MCF 10A (cell line): ENCODE results near the gene GAS7. TPM values are rescaled to one million over a fixed set of nuclear protein-coding genes. Genes with fewer than 3 reads are reported as not detected.
A peak's percentile ranks its signal among the peaks of the same experiment; 100 is the strongest.
"Not testable (repeated sequence)": the region's sequence is repeated elsewhere in the genome, so short reads cannot be mapped to it uniquely, and the experiment has no call there.

Experiments
- BruUV-seq: library from RNA; stranded (reverse); fragments of 400-500 nt; replicated peaks from 2 replicates; lab custom pipeline; 2021; lab: Mats Ljungman, UMichigan
- CTCF ChIA-PET: fragments of 300-600 bp; sonication (Branson Sonifier 250); formaldehyde crosslinking; extraction: SDS; loops from one replicate; lab custom pipeline; 2021; ENCODE audit warnings: antibody characterized with exemption, inconsistent platforms; lab: Yijun Ruan, JAX
- POLR2A ChIA-PET: fragments of 300-600, 350-650 bp; sonication (Branson Sonifier 250); formaldehyde crosslinking; extraction: SDS; loops from one replicate; lab custom pipeline; 2020; ENCODE audit warnings: antibody characterized with exemption, inconsistent platforms; lab: Yijun Ruan, JAX
- DNase-seq: peaks from one replicate; pipeline ENCODE4 v3.0.0-alpha.2; 2018; ENCODE audit not compliant: unreplicated experiment
- H3K27ac Mint-ChIP-seq: one replicate; pipeline ENCODE4 v1.8.0; 2022; ENCODE audit warnings: mild to moderate bottlenecking, low read depth, mixed read lengths; ENCODE audit not compliant: unreplicated experiment
- H3K27me3 Mint-ChIP-seq: one replicate; pipeline ENCODE4 v1.8.0; 2022; ENCODE audit warnings: mixed read lengths; ENCODE audit not compliant: insufficient read depth, unreplicated experiment
- H3K36me3 Mint-ChIP-seq: one replicate; pipeline ENCODE4 v1.8.0; 2022; ENCODE audit warnings: mild to moderate bottlenecking, moderate library complexity, mixed read lengths; ENCODE audit not compliant: insufficient read depth, unreplicated experiment
- H3K4me1 Mint-ChIP-seq: one replicate; pipeline ENCODE4 v1.8.0; 2022; ENCODE audit warnings: mixed read lengths; ENCODE audit not compliant: insufficient read depth, unreplicated experiment
- H3K4me3 Mint-ChIP-seq: one replicate; pipeline ENCODE4 v1.8.0; 2022; ENCODE audit warnings: mild to moderate bottlenecking, moderate library complexity, mixed read lengths; ENCODE audit not compliant: unreplicated experiment
- H3K9me3 Mint-ChIP-seq: one replicate; pipeline ENCODE4 v1.8.0; 2022; ENCODE audit warnings: mixed read lengths; ENCODE audit not compliant: unreplicated experiment
- CTCF ChIP-seq: fragments of 200-600 bp; IDR thresholded peaks from one replicate; pipeline ENCODE4 v1.8.0; 2022; ENCODE audit warnings: antibody characterized with exemption, mild to moderate bottlenecking; ENCODE audit not compliant: unreplicated experiment
- intact Hi-C: fragments of 100-400 bp; cut with micrococcal nuclease; formaldehyde crosslinking; loops from 2 replicates; pipeline ENCODE4 v1.14.1; 2022
- total RNA-seq: library from RNA; stranded (reverse); gene quantifications from 2 replicates; pipeline ENCODE4 v1.2.3, GENCODE V29; 2022

GAS7 gene
- total RNA-seq, 1 experiment from 2014 or later: not detected

GRCh38 chr17:9924735-9925191 is 273.6 kb downstream of the GAS7 start:
- ChIA-PET POLR2A (interaction anchor here (0.7 kb wide), 1 partner anchor 1217 kb away, joined by 3 read pairs; no protein-coding TSS in a partner anchor), CTCF (interaction anchor here (0.6 to 9.3 kb wide), 27 partner anchors 7 to 1434 kb away, joined by 3 to 189 read pairs (median 4); no protein-coding TSS in a partner anchor)
- Mint-ChIP-seq H3K36me3 (no peaks in the 10 kb centered on the region), H3K4me1 (peaks cover 6% of the 10 kb centered on the region), H3K27me3 (no peaks in the 10 kb centered on the region), H3K27ac (peak overlapping the region; percentile 22), H3K9me3 (no peaks in the 10 kb centered on the region), H3K4me3 (no peak overlapping the region)
- no TSS peak for BruUV-seq
- intact Hi-C loops: loop anchor here (1.0 to 10.0 kb wide), 3 partner anchors 400 to 694 kb away; no protein-coding TSS in a partner anchor
- TF ChIP-seq CTCF: peak; percentile 80
- peak; percentile 89 for DNase-seq

- intact Hi-C loops: loop anchor here (10.0 kb wide), 1 partner anchor 403 kb away; no protein-coding TSS in a partner anchor
- ChIA-PET CTCF (interaction anchor here (0.5 to 9.3 kb wide), 4 partner anchors 83 to 696 kb away, joined by 3 to 189 read pairs (median 8); no protein-coding TSS in a partner anchor), POLR2A (no interaction called here)
- Mint-ChIP-seq H3K4me3 (no peak overlapping the region), H3K27me3 (no peaks in the 10 kb centered on the region), H3K4me1 (peaks cover 6% of the 10 kb centered on the region), H3K36me3 (no peaks in the 10 kb centered on the region), H3K9me3 (no peaks in the 10 kb centered on the region), H3K27ac (no peak overlapping the region)
- BruUV-seq: no TSS peak
- DNase-seq: no peak
- TF ChIP-seq CTCF: no peak
Measured at GRCh38 chr17:9922012-9922848, 276.2 kb downstream of the GAS7 start.

GRCh38 chr17:9921216-9921615 is 277.2 kb downstream of the GAS7 start:
- H3K4me3 Mint-ChIP-seq, POLR2A ChIA-PET, H3K36me3 Mint-ChIP-seq, BruUV-seq, H3K27me3 Mint-ChIP-seq, DNase-seq, H3K4me1 Mint-ChIP-seq, H3K27ac Mint-ChIP-seq, H3K9me3 Mint-ChIP-seq: not testable (repeated sequence)
- CTCF ChIA-PET: interaction anchor here (0.5 to 2.0 kb wide), 5 partner anchors 9 to 709 kb away, joined by 3 to 13 read pairs (median 4); no protein-coding TSS in a partner anchor
- intact Hi-C loops: loop anchor here (10.0 kb wide), 1 partner anchor 404 kb away; no protein-coding TSS in a partner anchor

GRCh38 chr17:9918804-9919352 is 279.5 kb downstream of the GAS7 start:
- peaks cover 5% of the 10 kb centered on the region for H3K36me3 Mint-ChIP-seq
- H3K9me3 Mint-ChIP-seq: no peaks in the 10 kb centered on the region
- no peak for TF ChIP-seq CTCF
- DNase-seq: no peak
- POLR2A ChIA-PET: interaction anchor here (0.6 to 0.7 kb wide), 2 partner anchors 190 to 1870 kb away, joined by 3 to 4 read pairs; no protein-coding TSS in a partner anchor
- H3K4me1 Mint-ChIP-seq: no peaks in the 10 kb centered on the region
- H3K27me3 Mint-ChIP-seq: no peaks in the 10 kb centered on the region
- BruUV-seq: no TSS peak
- intact Hi-C loops: no loop called here
- H3K4me3 Mint-ChIP-seq: no peak overlapping the region
- H3K27ac Mint-ChIP-seq: no peak overlapping the region
- CTCF ChIA-PET: interaction anchor here (1.0 to 2.1 kb wide), 4 partner anchors 10 to 698 kb away, joined by 3 to 6 read pairs (median 3); no protein-coding TSS in a partner anchor
